ENCODE measurements around the gene S100A8.

The S100A8 gene

GRCh38 chr1:153358691-153358975 lies 32.2 kb downstream of the S100A8 start:
- no peak for TF ChIP-seq CTCF (IDR thresholded peaks at IDR 0.05; ENCODE audit: insufficient read depth, low read depth, low read length, missing control alignments)
- no peak overlapping the region for H3K4me3 ChIP-seq (ENCODE audit: low read depth, low read length)
- DNase-seq (ENCODE audit: low read depth): no peak

GRCh38 chr1:153357853-153358690 lies 32.8 kb downstream of the S100A8 start, which contains the start of gene S100A9:
Gene S100A9 (plus strand): TSS chr1:153357854. CDS start chr1:153358284, 430 bp downstream.
- no peak for DNase-seq (ENCODE audit: low read depth)

GRCh38 chr1:153357076-153357852 lies 33.6 kb downstream of the S100A8 start:
- DNase-seq (ENCODE audit: low read depth): no peak
- no peak overlapping the region for H3K4me3 ChIP-seq (ENCODE audit: low read depth, low read length)
- TF ChIP-seq CTCF (IDR thresholded peaks at IDR 0.05; ENCODE audit: insufficient read depth, low read depth, low read length, missing control alignments): no peak

More at GRCh38 chr1:153357853-153358690, 32.8 kb downstream of the S100A8 start, which contains the start of gene S100A9:
- no peak for TF ChIP-seq CTCF (IDR thresholded peaks at IDR 0.05; ENCODE audit: insufficient read depth, low read depth, low read length, missing control alignments)
- no peak within 1 kb of the TSS for H3K4me3 ChIP-seq (ENCODE audit: low read depth, low read length)

- H3K4me3 ChIP-seq (ENCODE audit: low read depth, low read length): no peak overlapping the region
- TF ChIP-seq CTCF (IDR thresholded peaks at IDR 0.05; ENCODE audit: insufficient read depth, low read depth, low read length, missing control alignments): no peak
- DNase-seq (ENCODE audit: low read depth): no peak
Measured at GRCh38 chr1:153356392-153357075, 34.3 kb downstream of the S100A8 start.

GRCh38 chr1:153355445-153356071 lies 35.3 kb downstream of the S100A8 start:
- no peak overlapping the region for H3K4me3 ChIP-seq (ENCODE audit: low read depth, low read length)
- TF ChIP-seq CTCF (IDR thresholded peaks at IDR 0.05; ENCODE audit: insufficient read depth, low read depth, low read length, missing control alignments): peak; percentile 69
- DNase-seq (ENCODE audit: low read depth): peak; percentile 78

GRCh38 chr1:153354515-153355193 lies 36.2 kb downstream of the S100A8 start:
- no peak overlapping the region for H3K4me3 ChIP-seq (ENCODE audit: low read depth, low read length)
- no peak for DNase-seq (ENCODE audit: low read depth)
- TF ChIP-seq CTCF (IDR thresholded peaks at IDR 0.05; ENCODE audit: insufficient read depth, low read depth, low read length, missing control alignments): no peak

Data from GM12865 (cell line).